Uterus (tissue), 2 donors: ENCODE results near the gene LRRIQ1.

Source experiments
- POLR2A ChIP-seq, 2 donors: fragments of 450-650 bp; IDR thresholded peaks; one replicate each; pipeline ENCODE4 v1.6.1; 2016; ENCODE audit warnings: antibody characterized with exemption in 2 of 2, mild to moderate bottlenecking in 1 of 2, moderate library complexity in 1 of 2
- TF ChIP-seq, protein P1 (sequence below), 4 experiments: fragments of 200-600 bp in 2 of 4; fragments of 450-650 bp in 2 of 4; sonication (generic) in 2 of 4; IDR thresholded peaks; one replicate each; pipeline ENCODE4 v1.5.1; 2016 to 2019; ENCODE audit warnings: antibody characterized with exemption in 4 of 4, mild to moderate bottlenecking in 2 of 4, moderate library complexity in 1 of 4

DNA sequence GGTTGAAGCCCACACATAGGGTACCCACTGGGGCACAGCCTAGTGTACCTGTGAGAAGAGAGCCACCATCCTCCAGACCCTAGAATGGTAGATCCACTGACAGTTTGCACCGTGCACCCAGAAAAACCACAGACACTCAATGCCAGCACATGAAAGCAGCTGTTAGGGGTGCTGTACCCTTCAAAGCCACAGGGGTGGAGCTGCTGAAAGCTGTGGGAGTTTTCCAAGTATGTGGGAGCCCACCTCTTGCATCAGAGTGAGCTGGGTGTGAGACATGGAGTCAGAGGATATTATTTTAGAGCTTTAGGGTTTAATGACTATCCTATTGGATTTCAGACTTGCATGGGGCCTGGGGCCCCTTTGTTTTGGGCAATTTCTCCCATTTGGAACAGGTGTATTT, 30.5 kb upstream of the LRRIQ1 start:
- TF ChIP-seq, protein P1, sequence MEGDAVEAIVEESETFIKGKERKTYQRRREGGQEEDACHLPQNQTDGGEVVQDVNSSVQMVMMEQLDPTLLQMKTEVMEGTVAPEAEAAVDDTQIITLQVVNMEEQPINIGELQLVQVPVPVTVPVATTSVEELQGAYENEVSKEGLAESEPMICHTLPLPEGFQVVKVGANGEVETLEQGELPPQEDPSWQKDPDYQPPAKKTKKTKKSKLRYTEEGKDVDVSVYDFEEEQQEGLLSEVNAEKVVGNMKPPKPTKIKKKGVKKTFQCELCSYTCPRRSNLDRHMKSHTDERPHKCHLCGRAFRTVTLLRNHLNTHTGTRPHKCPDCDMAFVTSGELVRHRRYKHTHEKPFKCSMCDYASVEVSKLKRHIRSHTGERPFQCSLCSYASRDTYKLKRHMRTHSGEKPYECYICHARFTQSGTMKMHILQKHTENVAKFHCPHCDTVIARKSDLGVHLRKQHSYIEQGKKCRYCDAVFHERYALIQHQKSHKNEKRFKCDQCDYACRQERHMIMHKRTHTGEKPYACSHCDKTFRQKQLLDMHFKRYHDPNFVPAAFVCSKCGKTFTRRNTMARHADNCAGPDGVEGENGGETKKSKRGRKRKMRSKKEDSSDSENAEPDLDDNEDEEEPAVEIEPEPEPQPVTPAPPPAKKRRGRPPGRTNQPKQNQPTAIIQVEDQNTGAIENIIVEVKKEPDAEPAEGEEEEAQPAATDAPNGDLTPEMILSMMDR (IDR thresholded peaks at IDR 0.05) = no peak
- TF ChIP-seq POLR2A (IDR thresholded peaks at IDR 0.05) = no peak
